GM18502 (cell line): Measurements from ENCODE around the gene RASEF.
"Not testable (repeated sequence)": the region's sequence is repeated elsewhere in the genome, so short reads cannot be mapped to it uniquely, and the experiment has no call there.

Source experiments
- ATAC-seq: cut with Tn5 transposase; IDR thresholded peaks from one replicate; pipeline ENCODE4 v1.9.1; 2021; ENCODE audit warnings: mild to moderate bottlenecking; ENCODE audit not compliant: unreplicated experiment, poor library complexity

RASEF gene

GRCh38 chr9:83062651-83063527 is at the start of gene RASEF:
Gene RASEF, minus strand, starts transcription at chr9:83063142. Its CDS starts 275 bp downstream, at chr9:83062867.
- no peak for ATAC-seq

- no peak for ATAC-seq
Measured at GRCh38 chr9:83111169-83111568, 48.2 kb upstream of the RASEF start.

- no peak for ATAC-seq
Measured at GRCh38 chr9:83109296-83109695, 46.4 kb upstream of the RASEF start.

- no peak for ATAC-seq
Measured at GRCh38 chr9:83108208-83108607, 45.3 kb upstream of the RASEF start.

DNA sequence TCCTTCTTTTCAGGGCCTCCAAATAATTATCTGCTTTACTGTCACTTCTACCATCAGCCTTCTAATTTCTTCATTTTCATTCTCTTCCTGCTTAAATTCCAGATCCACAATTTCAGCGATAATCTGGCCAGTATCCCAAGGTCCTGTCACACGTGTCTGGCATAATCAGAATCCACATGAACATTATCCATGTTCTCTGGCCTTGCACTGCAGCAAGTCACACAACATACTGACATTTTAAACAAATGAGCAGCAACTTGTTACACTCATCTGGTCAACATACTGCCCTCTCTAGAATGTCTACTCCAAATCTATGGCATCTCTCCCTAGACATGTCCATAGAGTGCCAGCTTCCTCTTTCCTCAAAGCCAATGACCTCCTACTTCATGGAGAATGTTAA is 43.8 kb upstream of the RASEF start:
- no peak for ATAC-seq

- no peak for ATAC-seq
Measured at GRCh38 chr9:83106263-83106662, 43.3 kb upstream of the RASEF start.

DNA sequence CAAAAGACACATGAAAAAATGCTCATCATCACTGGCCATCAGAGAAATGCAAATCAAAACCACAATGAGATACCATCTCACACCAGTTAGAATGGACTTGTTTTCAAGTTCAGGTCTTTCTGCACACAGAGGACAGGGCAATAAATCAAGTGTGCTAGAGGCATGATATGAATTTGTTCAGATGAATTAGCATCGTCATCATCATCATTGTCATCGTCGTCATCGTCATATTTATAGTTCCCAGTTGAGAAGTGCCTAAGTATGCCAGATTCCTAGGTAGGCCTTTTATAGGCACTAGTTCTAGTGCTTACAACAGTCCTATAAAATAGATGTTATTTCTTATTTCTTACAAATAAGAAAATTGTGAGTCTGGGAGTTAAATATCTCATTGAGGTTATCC is 34.7 kb upstream of the RASEF start:
- no peak for ATAC-seq

DNA sequence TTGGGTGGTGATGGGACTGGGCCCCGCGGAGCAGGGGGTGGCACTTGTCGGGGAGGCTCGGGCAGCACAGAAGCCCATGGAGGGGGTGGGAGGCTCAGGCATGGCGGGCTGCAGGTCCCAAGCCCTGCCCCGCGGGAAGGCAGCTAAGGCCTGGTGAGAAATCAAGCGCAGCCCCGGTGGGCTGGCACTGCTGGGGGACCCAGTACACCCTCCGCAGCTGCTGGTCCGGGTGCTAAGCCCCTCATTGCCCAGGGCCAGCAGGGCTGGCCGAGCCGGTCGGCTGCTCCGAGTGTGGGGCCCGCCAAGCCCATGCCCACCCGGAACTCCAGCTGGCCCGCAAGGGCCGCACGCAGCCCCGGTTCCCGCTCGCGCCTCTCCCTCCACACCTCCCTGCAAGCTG is 30.4 kb upstream of the RASEF start:
- ATAC-seq, result not testable (repeated sequence)

DNA sequence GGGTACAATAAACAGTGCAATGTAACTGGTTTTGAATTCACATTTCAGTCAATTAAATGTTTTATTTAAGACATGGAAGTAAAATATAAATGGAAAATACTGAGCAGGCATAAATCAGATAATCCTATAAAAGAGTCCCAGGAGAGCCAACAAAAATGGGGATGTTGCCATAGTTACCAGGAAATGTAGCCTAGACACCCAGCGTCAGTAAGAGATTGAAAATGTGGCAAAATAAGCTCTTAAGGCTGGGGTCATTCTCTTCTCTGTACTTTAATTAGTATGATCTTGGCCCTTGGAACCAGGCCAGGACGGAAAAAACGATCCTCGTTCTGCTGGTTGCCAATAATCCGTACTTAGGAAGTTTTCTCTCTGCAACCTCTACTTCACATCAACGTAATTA is 18.9 kb upstream of the RASEF start:
- ATAC-seq, result no peak

DNA sequence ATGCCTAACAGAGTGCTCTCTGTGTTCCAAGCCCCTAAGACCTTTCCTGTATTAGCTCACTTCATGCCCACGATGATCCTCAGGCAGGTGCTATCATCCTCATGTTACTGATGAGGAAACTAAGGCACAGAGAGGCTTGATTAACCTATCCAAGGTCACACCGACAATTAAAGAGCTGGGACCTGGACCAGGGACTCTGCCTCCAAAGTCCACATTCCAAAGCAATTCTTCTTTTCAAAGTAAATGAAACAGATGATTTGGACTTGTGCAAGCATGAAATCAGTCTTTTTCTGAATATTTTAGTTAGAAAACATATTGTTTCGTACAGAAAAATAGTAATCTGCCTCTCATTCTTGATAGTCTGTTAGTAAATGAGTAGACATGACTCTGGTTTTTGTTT is 18.1 kb upstream of the RASEF start:
- ATAC-seq, result no peak

DNA sequence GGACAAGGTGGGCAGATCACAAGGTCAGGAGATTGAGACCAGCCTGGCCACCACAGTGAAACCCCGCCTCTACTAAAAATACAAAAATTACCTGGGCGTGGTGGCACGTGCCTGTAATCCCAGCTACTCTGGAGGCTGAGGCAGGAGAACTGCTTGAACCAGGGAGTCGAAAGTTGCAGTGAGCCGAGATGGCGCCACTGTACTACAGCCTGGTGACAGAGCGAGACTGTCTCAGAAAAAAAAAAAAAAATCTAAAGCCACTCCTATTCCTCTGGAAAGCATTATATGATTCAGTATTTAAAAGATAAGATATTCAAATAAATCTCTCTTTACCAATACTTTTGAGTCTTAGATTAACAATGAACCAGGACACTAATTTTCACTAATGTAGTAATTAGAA is 13.0 kb upstream of the RASEF start:
- ATAC-seq, result not testable (repeated sequence)

- not testable (repeated sequence) for ATAC-seq
Measured at GRCh38 chr9:83072498-83072897, 9.6 kb upstream of the RASEF start.

- ATAC-seq, result no peak
Measured at GRCh38 chr9:83071626-83072025, 8.7 kb upstream of the RASEF start.

DNA sequence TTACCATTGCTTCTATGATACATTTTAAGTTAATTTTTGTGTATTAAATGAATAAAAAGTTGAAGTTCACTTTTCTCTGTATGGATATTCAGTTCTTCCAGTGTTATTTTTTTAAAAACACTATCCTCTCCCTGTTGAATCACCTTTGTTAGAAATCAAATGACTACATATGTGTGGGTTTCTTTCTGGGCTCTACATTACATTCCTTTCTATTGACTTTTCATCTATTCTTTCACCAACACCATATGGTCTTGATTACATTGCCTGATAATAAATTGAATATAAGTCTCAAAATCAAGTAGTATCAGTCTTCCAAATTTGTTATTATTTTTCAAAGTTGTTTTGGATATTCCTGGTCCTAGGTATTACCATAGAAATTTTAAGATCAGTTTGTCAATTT is 7.3 kb upstream of the RASEF start:
- ATAC-seq, result no peak

DNA sequence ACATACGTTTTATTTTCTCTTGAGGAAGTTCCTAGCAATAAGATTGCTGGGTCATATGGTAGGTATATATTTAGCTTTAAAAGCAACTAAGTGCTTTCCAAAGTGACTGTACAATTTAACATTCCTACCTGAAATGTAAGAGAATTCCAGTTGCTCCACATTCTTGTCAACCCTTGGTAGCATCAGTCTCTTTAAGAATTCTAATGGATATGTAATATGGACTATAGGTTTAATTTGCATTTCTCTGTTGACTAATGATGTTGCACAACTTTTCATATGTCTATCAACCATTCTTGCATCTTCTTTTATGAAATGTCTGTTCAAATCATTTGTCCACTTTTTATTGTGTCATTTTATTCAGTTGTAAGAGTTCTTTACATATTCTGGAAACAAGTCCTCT is 6.7 kb upstream of the RASEF start:
- ATAC-seq, result no peak

DNA sequence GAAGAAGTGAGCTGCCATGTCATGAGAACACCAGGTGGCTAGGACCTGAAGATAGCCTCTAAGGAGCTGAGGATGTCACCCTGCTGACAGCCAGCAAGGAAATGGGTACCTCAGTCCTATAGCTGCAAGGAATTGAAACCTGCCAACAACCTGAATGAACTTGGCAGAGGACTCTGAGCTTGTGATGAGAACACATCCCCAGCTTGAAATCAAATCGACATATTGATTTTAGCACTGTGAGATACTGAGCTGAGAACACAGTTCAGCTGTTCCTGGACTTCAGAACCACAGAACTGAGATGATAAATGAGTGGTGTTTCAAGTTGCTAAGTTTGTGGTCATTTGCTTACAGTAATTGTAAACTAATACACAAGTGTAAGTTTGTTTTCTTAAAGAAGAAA is 5.5 kb upstream of the RASEF start:
- ATAC-seq, result no peak

DNA sequence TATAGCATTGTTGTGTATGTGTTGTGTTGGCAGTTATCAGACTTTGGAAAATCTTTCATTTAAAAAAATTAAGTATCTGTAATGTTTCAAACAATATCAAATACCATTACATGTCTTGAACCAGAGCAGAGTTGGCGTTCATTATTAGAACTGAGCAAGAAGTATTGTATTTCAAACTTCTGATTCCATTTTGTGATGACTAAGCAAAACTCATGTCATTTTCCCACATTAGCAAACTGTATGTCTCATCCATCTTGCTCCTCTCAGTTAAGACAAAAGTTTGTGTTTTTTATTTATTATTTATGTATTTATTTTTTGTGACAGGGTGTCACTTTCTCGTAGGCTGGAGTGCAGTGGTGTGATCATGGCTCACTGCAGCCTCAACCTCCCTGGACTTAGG is 4.6 kb upstream of the RASEF start:
- ATAC-seq, result no peak

DNA sequence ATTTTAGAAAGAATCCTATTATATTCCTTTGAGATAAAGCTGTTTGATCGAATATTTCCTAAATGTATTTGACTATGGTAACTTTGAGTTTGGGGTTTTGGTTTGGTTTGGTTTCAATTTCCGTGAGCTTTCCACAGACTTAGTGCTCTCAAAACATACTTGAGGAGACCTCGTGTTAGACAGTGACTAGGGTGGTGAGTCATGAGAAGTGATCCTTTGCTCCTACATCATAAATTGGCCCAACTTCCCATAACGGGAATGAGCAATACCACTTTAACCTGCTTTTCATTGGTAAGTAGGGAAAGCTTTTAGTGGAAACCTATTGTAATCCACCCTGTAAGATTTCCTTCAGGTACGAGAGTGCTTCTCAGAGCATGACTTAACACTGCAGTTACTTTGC is 3.8 kb upstream of the RASEF start:
- ATAC-seq, result no peak

DNA sequence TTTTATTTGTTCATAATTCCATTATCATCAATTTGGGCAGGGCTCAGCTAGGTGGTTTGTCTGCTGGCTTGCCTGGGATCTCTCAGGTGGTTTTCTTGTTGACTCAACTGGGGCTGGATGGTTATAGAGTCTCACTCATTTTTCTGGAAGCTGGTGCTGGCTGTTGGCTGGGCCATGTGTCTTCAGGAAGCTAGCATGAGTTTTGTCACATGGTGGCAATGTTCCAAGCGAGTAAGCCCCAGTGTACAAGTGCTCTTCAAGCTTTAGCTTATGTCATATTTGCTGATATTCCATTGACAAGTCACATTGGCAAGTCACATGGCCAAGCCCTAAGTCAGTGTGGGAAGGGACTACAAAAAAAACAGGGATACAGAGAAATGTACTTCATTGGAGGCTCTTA is 2.3 kb upstream of the RASEF start:
- no peak for ATAC-seq

GRCh38 chr9:83061990-83062650 is 822 bp downstream of the RASEF start:
- ATAC-seq, result no peak

GRCh38 chr9:83061036-83061435 is 1.9 kb downstream of the RASEF start:
- ATAC-seq, result no peak

- ATAC-seq, result no peak
Measured at GRCh38 chr9:83060556-83060955, 2.4 kb downstream of the RASEF start.
